GM19455 (cell line): ENCODE results near the gene GRIN2C.

Experiments
- ATAC-seq: cut with Tn5 transposase; IDR thresholded peaks from one replicate; pipeline ENCODE4 v1.9.1; 2021; ENCODE audit not compliant: unreplicated experiment

Gene GRIN2C

GRCh38 chr17:74864866-74865395 lies 5.2 kb upstream of the GRIN2C start:
- no peak for ATAC-seq

GRCh38 chr17:74864297-74864865 lies 4.7 kb upstream of the GRIN2C start:
- no peak for ATAC-seq

DNA sequence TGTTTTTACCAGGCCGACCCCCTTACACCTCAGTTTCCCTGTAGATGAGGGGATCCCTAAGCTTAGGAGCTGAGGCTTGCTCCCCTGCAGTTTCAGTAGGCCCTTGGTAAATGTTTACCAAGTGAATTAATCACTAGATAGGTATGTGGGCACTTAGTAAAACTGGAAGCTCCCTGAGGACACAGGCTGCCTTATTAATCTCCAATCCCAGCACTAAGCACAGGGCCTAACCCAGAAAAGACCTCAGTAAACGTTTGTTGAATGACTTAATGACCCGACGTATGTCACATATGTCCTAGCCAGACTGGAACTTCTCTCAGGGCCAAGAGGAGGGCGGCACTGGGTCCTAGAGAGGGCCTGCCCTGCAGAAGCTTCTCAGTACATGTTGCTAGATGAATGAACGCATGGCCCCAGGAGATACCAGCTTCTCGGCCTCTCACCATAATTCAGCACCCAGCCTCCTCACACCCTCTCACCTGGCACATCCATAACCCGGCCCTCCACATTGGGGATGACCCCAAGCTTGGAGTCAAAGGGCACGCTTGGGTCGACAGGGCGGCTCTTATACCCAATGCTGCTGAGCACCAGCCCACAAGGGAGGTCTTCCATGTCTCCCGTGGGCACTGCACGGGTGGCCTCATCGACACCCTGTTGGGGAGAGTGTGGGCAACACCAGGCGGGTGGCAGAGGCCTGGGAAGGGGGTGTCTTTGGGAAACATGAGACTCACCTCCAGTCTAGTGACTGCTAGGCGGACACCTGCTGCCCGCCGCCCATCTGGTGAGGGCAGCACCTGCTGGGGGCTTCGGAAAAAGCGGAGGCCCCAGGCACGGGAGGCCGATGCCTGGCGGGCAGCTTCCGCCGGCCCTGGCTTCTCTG lies 4.0 kb upstream of the GRIN2C start:
- ATAC-seq, result no peak

DNA sequence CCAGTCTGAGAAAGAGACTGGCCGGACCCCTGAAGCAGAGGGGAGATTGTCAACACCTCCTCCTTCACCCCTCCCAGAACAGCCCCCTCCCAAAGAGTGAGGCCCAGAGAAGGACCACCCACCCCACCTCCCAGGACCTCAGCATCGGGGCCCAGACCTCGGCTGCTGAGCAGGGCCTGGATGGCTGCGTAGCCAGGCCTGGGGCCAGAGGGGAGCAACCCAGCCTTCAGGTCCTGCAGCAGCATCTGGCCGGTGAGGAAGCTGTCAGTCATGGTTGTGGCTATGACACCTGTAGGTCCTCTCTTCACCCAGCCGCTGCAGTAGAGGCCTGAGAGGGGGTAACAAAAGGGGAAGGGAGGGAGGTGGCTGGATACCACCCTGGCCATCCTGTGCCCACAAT lies 3.2 kb upstream of the GRIN2C start:
- ATAC-seq, result no peak

DNA sequence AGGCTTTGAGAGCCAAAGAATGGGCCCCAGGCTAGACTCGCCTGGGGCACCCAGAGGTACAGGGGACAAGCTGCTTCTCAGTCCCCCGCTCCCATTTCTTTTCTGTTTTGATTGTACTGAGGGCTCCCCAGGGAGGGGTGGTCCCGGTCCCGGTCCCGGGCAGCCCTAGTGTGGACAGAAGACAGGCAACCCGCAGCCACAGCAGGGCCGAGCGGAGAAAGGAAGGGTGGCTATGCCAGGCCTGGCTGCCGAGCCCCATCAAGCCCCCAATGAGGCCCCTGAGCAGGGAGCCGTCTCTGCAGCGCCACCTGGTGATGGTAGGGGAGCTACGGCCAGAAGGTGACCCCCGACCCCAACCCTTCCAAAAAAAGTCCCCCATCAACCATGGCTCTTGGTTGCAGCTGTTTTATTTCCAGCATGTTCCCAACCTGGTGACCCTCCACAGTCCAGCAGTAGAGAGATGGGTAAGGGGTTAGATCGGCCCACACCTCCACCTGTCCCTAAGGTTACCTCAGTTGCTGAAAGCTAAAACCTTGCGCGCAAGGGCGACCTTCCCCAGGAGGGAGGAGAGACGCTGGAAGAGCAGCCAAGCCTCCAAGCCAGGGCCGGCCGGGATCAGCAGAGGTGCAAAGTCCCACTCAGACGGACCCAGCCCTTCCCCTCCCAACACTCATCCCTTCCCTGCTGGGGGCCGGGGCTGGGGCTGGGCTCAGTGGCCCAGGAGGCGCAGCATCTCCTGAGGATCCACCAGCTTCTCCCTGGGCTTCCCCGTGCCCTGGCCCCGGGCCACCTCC lies 2.6 kb upstream of the GRIN2C start:
- ATAC-seq, result no peak

DNA sequence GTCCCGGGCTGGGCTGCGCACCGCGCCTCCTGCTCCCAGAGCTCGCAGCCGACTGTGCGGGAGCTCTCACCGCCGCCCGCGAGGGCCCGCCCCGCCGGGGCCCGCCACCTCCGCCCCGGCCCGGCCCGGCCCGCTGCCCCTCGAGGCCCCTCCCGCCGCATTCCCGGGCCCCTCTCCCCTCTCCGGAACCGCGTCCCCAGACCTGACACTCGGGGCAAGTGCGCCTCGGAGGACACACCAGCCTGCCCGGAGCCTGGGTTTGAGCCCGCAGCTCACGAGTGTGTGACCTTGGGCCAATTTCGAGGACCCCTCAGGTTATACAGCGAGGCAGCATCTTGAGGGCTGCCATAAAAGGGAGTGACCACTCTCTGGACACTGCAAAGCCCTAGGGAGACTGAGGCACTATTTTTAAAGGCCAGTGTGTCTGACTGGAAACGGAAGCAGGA lies 2.0 kb upstream of the GRIN2C start:
- no peak for ATAC-seq

DNA sequence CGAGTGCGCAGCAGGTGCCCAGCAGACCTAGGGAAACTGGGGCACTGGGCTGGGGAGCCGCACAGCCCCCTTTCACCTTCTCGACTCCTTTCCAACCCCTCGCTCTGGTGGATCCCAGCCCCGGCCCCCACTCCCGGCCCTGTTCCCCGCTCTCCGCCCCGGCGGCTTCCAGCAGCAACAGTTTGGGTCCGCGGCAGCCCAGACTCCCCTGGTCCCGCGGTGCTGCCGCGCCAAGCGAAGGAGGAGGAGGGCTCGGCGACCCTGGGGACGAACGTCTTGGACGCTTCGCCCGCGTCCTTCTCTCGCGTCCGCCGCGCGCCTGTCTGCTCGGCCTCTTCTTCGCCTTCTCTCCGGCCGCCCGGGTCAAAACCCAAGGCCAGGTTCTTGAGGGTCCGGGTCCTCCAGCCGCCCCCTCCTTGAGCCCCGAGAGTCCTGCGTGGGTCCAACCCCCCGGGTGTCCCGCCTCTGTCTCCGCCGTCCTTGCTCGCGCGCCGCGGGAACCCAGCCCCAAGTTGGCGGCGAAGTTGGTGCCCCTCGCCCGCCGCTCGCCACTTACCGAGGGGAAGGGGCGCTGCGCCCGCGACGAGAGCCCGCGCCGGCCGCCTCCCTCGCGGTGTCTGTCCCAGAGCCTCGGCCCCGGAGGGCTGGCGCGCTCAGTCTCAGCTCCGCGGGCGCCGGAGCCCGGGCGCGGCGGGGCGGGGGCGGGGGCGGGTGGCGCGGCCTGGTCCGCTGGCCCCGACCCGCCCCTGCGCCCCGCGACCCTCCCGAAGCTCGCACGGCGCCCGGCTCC lies 1.4 kb upstream of the GRIN2C start:
- ATAC-seq, result no peak

DNA sequence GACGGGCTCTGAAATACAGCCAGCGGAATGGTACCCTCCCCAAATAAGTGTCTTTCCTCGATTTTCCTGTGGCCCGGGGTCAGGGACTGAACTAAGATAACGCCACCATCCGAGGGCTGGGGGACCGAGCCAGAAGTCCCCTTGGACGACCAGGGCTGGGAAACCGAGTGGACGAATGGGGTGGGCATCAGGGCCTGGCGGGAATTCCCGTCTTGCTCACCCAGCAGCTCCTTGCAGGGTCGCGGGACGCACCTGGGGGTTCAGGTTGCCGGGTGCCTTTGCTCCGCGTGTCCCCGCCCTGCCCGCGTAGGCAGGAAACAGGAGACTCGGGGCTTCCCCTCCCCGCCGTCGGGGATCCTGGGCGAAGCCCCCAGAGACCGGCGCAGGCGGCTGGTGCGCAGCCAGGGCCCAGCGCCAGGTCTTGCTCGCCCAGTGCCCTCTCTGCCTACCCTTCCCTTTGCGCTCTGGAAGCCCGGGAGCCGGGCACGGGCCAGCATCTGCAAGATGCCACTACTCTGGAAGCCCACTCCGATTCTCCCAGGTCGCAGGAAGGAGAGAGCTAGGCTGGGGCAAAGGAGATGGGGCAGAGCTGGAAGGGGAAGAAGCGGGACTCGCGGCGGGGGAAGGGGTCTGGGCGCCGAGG lies 665 bp upstream of the GRIN2C start:
- no peak for ATAC-seq

GRCh38 chr17:74858672-74859458 lies 820 bp downstream of the GRIN2C start:
- no peak for ATAC-seq

GRCh38 chr17:74857191-74857590 lies 2.5 kb downstream of the GRIN2C start:
- ATAC-seq, result no peak

GRCh38 chr17:74856112-74856511 lies 3.6 kb downstream of the GRIN2C start:
- ATAC-seq, result no peak

DNA sequence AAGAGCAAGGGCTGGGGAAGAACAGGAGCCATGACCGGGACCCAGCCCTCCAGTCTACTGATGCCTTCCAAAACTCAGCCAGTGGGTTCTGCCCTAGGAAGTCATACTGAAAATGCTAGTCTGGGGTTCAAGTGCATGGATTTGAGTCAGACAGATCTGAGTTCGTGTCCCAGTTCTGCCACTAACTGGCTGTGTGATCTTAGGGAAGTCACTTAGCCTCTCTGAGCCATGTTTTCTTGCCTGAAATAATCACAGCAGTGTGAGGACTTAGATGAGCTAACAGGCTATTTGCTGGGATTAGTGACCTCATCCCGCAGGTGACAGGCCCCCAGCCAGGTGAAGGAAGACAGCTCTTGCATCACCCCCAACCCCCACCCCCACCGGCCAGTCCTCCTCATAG lies 4.4 kb downstream of the GRIN2C start:
- no peak for ATAC-seq

DNA sequence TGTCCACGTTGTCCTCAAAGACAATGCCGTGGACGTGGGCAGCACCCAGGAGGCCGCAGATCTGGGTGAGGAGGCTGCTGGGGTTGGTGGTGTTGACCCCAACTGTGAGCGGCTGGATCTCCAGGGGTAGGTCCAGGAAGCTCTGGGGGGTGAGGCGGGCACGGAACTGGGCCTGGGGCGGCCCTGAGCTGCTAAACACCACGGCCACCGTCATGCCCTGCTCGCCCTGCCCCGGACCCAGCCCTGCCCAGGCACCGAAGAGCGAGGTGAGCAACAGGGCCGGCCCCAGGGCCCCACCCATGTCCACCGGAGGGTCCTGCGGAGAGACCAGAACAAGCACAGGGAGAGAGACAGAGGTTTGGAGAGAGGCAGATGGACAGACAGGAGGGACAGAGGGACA lies 4.9 kb downstream of the GRIN2C start:
- ATAC-seq, result no peak

DNA sequence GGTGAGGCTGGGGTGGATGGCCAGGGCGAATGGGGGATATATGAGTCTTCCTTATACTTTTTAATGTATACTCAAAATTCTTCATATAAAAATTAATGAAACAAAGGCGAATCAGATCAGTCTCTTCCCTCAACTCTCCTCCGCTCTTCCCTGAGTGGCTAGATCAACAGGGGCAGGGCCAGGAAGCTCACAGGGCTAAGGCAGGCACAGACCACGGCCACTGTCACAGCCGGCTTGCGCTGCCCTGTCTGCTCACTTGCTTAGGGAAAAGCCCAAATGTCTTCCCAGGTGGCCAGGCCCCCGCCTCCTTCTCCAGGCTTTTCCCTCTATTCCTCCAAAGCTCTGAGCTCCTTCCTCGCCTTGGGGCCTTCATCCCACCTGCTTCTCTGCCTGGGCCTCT lies 6.0 kb downstream of the GRIN2C start:
- no peak for ATAC-seq

DNA sequence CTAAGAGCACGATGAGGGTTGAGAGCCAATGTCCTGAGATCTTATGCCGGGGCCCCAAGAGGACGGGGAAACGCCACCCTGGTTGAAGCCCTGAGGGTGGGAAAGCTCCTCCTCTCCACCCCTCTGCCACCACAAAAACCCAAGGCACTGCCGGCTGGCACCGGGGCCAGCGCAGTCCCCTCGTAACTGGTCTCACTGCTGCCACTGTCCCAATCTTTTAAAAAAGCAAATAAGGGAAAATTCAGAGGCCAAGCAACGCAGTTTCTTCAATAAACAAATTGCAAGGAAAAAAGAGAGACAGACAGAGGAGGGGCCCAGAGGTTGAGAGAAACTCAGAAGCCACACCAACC lies 6.7 kb downstream of the GRIN2C start:
- ATAC-seq, result no peak

- no peak for ATAC-seq
Measured at GRCh38 chr17:74852237-74853047, 7.2 kb downstream of the GRIN2C start.

- ATAC-seq, result no peak
Measured at GRCh38 chr17:74851612-74852236, 8.0 kb downstream of the GRIN2C start.

DNA sequence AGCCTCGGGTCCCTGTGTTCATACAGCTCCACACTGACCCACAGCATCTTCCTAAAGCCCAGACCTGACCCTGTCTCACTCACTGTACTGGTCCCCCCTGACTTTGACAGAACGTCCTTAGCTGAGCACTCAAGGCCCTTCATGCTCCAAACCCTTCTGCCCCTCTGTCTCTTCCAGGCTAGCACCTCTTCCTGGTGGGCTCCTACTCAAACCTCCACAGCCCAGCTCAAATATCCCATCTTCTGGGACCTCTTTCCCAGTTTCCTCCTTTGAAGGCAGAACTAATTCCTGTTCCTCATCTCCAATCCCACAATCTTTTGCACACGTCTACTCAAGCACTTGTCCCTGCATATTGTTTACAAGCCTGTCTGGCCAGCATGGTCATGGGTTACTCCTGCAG lies 8.8 kb downstream of the GRIN2C start:
- ATAC-seq, result no peak
